Neural cell (in vitro differentiated cells): Measurements from ENCODE around the gene NPAS3.

ENCODE experiments used
- CTCF ChIP-seq: fragments of 450-650 bp; IDR thresholded peaks from 2 replicates; pipeline ENCODE4 v1.5.1; 2014; ENCODE audit warnings: antibody characterized with exemption, mild to moderate bottlenecking, moderate library complexity; ENCODE audit not compliant: poor library complexity, severe bottlenecking
- EP300 ChIP-seq: fragments of 450-650 bp; conservative IDR thresholded peaks from 2 replicates; pipeline ENCODE4 v1.6.1; 2014; ENCODE audit warnings: antibody characterized with exemption, mild to moderate bottlenecking, moderate library complexity; ENCODE audit not compliant: poor library complexity, severe bottlenecking
- EZH2 ChIP-seq: fragments of 200-600, 300-800 bp; shearing (Covaris generic), sonication (generic); IDR thresholded peaks from 2 replicates; pipeline ENCODE4 v1.6.1; 2014; ENCODE audit warnings: antibody characterized with exemption, low read length, borderline replicate concordance, mild to moderate bottlenecking; ENCODE audit not compliant: insufficient read depth, poor library complexity, severe bottlenecking
- MXI1 ChIP-seq: fragments of 450-650 bp; conservative IDR thresholded peaks from 2 replicates; pipeline ENCODE4 v1.6.1; 2014; ENCODE audit warnings: antibody characterized with exemption, mild to moderate bottlenecking; ENCODE audit not compliant: poor library complexity, severe bottlenecking
- RAD21 ChIP-seq: fragments of 450-650 bp; conservative IDR thresholded peaks from 2 replicates; pipeline ENCODE4 v1.6.1; 2014; ENCODE audit warnings: antibody characterized with exemption, mild to moderate bottlenecking, moderate library complexity

GRCh38 chr14:33699300-33699983, 760.8 kb downstream of the NPAS3 start:
- TF ChIP-seq RAD21: no peak
- no peak for TF ChIP-seq EP300
- TF ChIP-seq EZH2: no peak
- TF ChIP-seq CTCF: no peak
- TF ChIP-seq MXI1: no peak
